Measurements from ENCODE around the gene IFT57.

IFT57 gene

DNA sequence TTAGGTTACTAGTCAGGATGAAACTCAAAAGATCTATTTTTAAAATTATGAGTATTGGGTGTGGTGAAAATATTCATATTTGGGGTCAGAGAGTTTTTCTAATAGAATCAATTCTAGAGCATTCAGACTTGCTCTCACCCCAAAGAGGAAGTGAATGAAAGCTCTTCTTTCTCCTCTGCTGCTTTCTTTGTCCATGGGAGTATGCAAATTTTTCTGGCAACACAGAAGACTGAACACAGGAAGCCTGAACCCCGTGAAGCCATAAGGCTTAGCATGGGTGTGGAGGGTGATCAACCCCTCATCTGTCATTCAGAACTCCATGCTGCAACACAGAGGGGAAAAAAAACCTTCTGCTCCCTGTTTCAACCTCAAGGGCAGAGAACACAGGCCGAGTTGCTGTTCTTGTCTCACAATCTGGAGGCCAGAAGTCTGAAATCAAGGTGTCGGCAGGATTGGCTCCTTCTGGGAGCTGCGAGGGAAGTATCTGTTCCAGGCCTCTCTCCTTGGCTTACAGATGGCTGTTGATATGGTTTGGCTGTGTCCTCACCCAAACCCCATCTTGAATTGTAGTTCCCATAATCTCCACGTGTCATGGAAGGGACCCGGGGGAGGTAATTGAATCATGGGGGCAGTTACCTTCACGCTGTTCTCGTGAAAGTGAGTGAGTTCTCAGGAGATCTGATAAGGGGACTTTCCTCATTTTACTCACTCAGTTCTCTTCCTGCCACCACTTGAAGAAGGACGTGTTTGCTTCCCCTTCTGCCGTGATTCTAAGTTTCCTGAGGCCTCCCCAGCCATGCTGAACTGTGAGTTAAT, 97.7 kb downstream of the IFT57 start:
- DNase-seq: peak; percentile 83

DNA sequence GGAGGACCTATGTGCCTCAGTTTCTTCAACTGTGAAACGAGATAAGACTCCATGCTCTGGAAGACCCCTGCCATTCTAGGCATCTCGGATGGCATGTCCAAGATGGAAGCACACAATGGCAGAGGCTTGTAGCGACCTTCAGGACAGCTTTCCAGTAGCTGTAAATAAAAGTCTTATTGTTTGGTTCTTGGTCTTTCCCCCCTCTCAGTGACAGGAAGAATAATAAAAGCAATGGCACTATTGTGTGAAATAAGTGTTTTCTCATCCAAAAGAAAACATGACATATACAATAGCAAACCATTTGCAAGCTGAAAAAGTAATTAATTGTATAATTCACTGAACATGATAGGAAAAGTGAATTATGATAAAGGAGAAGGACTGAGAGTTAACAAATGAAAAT, 98.9 kb downstream of the IFT57 start:
- DNase-seq: no peak

DNA sequence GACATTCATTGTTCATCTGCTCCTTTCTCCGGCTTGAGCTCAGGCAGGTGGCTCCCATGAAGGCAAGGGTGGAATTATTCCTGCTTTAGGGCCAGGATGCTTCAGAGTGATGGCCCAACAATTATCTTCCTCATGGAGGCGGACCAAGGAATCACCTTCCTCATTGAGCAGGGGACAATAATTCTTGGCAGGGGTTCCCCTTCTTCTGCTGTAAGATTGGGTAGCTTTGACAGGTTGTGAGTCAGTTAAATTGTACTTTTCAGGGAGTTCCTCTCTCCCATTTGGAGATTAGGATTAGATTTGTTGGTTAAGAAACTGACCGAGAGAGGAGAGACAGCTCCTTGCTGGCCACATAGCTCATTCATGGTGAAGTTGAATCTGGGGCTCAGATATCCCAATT, 99.9 kb downstream of the IFT57 start:
- DNase-seq: no peak

DNA sequence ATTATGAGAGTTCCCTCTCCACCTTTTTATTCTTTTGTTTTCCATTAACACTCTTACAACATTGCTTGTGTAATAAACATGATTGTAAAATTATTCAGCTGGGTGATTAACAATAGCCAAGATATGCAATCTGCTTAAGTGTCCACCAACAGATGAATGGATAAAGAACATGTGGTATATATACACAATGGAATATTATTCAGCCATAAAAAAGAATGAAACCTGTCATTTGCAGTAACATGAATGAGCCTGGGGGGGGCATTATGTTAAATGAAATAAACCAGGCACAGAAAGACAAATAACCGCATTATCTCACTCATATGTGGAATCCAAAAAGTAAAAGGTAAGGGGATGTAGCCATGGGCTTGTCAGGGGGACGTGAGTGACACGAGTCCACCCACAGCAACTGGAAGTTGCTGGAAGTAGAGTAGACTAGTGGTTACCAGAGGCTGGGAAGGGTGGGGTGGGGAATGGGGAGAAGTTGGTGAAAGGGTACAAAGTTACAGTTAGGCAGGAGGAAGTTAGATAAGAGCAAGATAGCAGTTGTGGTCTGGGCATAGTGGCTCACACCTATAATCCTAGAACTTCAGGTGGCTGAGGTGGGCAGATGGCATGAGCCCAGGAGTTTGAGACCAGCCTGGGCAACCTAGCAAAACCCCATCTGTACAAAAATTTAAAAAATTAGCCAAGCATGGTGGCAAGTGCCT, 102.7 kb downstream of the IFT57 start:
- DNase-seq: no peak

DNA sequence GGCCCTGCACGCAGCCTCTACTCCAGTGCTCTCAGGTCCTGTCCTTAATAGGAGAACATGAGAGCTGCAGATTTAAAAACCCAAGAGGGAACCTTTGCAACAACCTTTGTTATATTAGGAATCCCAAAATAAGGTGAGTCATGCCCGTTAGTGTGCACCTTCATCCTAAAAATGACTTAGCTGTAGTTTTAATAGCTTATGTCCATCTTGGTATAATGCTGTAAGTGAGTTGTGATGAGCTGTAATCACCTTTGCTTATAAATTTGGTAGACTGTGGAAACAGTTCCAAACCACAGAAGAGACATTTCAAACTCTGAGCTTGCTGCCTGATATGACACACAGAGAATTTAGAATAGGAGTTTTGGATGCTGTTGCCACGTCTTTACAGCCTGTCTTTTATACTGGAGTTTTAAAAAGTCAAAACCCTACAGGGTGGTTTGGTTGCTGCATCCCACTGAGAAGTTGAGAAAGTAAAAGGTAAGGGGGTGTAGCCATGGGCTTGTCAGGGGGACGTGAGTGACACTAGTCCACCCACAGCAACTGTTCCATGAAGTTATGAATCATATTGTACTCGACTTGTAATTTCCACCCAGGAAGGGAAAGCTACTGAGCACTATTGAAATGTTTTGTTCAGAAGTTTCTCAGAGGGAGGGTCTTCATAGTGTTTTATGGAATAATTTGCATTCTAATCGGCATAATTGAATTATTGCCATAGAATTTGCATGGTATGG, 104.0 kb downstream of the IFT57 start:
- DNase-seq: no peak

DNA sequence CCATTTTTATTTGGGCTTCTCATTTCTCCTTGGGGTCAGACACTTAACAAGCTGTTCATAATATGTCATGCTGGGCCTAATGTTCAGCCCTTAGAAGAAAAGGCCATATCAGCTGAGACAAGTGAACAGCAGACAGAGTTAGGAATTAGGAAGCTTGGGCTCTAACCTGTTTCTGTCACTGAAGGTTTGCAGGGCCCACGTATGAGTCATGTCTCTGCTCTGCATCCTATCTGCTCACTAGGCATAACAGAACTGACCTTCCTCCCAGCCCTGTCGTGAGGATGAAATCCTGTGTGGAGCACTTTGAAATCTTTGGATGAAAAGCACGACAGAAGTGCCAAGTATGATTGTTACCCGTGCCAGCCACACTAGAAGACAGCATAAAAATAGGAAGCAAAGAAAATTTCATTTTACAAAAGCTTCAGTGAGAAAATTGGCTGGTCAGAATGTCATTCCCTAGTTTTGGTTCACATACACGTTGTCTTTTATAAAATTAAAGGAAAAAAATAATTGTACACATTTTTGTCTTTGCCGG, 104.9 kb downstream of the IFT57 start:
- no peak for DNase-seq

DNA sequence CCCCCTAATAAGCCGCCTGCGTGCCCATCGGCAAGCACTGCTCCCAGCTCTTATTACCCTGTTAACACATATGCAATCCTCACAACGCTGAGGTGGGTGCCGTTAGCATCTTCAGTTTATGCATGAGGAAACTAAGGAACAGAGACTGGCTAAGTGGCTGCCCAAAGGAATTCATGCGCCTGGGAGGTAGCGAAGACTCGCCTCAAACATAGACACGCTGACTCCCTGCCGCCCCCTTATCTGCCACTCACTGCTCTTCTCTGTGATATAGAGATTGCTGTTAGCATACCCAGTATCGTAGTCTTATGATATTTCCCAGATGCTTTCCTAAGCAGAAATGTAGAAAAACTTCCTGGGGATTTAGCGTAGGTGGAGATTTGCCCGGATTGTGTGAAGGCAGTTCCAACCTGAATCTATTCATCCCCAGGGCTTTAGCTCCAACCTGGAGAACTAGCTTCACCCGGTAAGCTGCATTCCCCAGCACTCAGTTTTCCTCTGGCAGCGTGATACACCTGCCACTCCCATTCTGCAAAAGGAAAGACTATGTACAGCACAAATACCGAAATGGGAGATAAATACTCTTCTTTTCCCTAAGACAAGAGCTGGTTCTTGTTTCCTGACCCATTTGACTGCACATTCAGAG, 107.7 kb downstream of the IFT57 start:
- no peak for DNase-seq

DNA sequence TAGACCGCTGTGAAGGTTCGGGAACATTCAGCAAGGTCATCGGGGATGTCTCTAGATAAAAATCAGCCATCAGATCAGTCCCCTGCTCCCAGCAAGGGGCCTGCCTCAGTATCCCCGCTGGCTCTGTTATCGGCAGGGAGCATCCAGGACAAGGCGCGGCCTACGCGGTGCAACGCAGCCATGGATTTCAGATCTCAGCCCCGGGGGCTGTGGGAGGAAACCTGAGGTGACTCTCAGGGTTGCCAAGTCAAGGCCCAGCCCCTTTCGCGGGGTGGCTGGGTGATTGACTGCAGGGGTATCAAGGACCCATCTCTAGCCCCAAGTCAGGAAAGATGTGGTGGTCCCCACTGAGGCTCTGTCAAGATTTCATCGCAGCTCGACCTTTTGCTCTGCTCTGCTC, 108.2 kb downstream of the IFT57 start:
- no peak for DNase-seq

DNA sequence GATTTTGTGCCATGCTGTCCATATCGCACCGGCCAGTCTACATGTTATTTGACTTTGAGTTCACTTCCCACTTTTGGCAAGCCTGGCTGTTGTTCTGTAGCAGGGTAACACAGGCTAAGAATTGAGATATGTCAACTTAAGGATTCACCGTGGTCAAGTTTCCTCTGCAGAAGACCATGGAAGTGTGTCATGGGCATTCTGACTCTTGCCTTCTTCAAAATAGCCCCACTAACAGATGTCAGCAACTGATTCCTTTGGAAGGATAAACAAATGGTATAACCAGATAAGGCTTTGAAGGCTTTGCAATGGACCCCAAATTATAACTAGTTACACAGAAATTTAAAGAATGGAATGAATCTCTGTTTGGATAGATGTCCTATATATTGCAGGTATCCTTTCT, 111.3 kb downstream of the IFT57 start:
- no peak for DNase-seq
